GM21737 (cell line): Measurements from ENCODE around the gene ZFP36L2.

Experiments
- ATAC-seq: cut with Tn5 transposase; IDR thresholded peaks from one replicate; pipeline ENCODE4 v1.9.1; 2021; ENCODE audit warnings: mild to moderate bottlenecking, moderate library complexity; ENCODE audit not compliant: unreplicated experiment

The ZFP36L2 gene

GRCh38 chr2:43248621-43249020 lies 22.2 kb upstream of the ZFP36L2 start:
- no peak for ATAC-seq

GRCh38 chr2:43246641-43247040 lies 20.2 kb upstream of the ZFP36L2 start:
- no peak for ATAC-seq

GRCh38 chr2:43241558-43241957 lies 15.2 kb upstream of the ZFP36L2 start:
- ATAC-seq: no peak

- no peak for ATAC-seq
Measured at GRCh38 chr2:43240766-43241150, 14.4 kb upstream of the ZFP36L2 start.

- no peak for ATAC-seq
Measured at GRCh38 chr2:43239981-43240765, 13.8 kb upstream of the ZFP36L2 start.

- ATAC-seq: no peak
Measured at GRCh38 chr2:43238813-43239212, 12.4 kb upstream of the ZFP36L2 start.

- ATAC-seq: no peak
Measured at GRCh38 chr2:43238176-43238575, 11.8 kb upstream of the ZFP36L2 start.

GRCh38 chr2:43233218-43234212 lies 7.1 kb upstream of the ZFP36L2 start:
- ATAC-seq: no peak

GRCh38 chr2:43230951-43231827 lies 4.8 kb upstream of the ZFP36L2 start:
- ATAC-seq: no peak

GRCh38 chr2:43230351-43230885 lies 4.0 kb upstream of the ZFP36L2 start:
- no peak for ATAC-seq

- no peak for ATAC-seq
Measured at GRCh38 chr2:43228756-43229659, 2.6 kb upstream of the ZFP36L2 start.

- ATAC-seq: no peak
Measured at GRCh38 chr2:43228321-43228751, 1.9 kb upstream of the ZFP36L2 start.

GRCh38 chr2:43227830-43228281 lies 1.4 kb upstream of the ZFP36L2 start:
- no peak for ATAC-seq

GRCh38 chr2:43226955-43227829 lies 786 bp upstream of the ZFP36L2 start:
- peak; percentile 18 for ATAC-seq

- peak; percentile 28 for ATAC-seq
Measured at GRCh38 chr2:43225788-43226557, 433 bp downstream of the ZFP36L2 start.

- ATAC-seq: no peak
Measured at GRCh38 chr2:43225093-43225787, 1.2 kb downstream of the ZFP36L2 start.

- no peak for ATAC-seq
Measured at GRCh38 chr2:43224571-43225092, 1.8 kb downstream of the ZFP36L2 start.
